GM11168 (cell line): ENCODE results near the gene DCD.

Source experiments
- in situ Hi-C: fragments of 300-500 bp; cut with MboI; formaldehyde crosslinking; loops from one replicate; pipeline ENCODE4 v1.12.0; 2022; ENCODE audit warnings: low sequenced_read_pairs; ENCODE audit not compliant: unreplicated experiment

Gene DCD

DNA sequence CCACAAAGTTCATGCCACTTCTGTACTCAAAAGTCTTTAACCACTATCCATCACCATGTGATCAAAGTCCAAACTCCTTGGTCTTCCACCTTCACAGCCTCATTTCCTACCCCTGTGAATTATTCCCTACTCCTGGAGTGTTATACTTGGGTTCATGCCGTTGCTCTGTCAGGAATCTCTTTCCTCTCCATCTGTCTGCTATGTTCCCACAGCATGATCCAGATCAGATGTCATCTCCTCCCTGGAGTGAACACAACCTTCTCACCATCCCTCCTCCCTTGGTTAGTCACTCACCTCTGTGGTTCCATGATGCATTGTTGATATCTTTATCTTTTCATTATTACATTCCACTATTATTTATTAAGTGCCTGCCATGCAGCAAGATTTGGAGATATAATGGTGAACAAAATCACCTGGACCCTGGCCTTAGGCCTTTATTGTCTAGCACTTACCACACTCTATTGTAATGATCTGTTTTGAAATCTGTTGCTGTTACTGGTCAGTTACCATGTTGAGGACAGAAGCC is 35.9 kb downstream of the DCD start:
- in situ Hi-C loops = no loop called here

DNA sequence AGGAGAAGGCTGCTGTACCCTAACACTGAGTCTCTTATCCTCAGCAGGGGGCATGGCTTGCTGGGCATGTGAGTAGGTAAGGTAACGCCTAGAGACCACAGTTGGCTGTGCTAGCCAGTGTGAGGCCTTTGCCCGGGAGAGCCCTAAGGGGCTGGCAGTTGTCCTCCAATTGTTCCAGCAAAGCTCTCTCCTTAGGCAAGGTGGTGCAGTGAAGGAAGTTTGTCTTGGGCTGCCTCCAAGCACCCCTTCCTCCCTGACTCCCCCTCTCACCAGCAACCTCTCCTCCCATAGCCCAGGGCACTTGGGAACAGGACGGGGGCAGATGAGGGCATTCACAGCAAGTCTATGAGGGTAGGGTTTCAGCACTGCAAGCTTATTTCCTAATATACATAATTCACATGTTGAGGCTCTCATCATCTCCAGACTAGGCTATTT is 36.4 kb downstream of the DCD start:
- in situ Hi-C loops = no loop called here

DNA sequence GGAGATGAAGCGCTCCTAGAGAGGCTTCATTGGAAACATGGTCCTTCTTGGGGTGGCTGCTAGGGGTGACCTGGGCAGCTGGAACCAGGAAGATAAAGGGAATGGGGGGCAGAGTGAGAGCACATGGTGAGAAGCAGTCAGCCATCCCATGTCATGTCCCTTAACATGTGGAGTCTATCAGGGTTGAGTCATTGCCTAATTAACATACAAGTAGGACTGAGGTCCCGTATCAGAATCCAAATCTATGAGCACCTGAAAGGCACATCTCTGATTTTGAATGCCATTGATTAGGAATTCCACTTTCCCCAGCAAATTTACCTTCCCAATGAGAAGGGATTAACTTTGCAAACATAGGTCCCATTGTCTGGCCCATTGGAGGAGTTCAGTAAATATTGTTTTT is 39.4 kb downstream of the DCD start:
- in situ Hi-C loops = no loop called here

DNA sequence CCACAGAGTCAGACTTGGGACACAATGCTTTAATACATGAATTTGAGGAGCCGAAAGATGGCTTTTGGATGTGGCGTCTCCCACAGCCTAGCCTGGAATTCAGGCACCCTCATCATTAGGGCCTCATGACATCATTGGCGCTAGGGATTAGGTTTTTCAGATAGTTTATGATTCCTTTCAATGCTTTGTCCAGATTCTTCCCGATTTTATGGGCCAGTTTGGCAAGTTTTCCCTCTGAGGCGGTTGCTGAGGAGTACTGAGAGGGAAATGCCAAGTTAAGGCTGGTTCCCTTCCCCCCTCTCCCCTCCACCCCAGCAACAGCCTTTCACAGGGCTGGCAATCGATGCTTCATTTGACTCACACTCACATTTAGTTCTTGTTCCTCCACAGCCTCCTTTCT is 40.0 kb downstream of the DCD start:
- in situ Hi-C loops = no loop called here

DNA sequence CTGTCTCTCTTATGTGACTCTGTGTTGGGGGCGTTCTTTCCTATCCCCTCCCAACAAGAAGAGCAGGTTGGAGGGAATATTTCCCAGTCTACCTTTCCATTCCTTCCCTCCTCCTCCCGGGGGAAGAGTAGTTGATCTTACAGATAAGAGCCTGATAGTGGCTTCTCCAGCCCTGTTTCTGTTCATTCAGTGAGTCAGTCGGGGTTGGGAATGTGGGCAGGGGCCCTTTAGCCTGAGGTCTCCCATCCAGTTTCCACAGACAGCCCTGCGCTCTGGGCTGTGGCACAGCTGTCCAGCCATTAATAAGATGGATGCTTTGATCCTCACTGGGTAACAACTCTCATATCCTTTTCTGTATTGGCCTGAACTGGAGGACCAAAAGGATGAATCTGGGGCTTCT is 41.6 kb downstream of the DCD start:
- in situ Hi-C loops = no loop called here

DNA sequence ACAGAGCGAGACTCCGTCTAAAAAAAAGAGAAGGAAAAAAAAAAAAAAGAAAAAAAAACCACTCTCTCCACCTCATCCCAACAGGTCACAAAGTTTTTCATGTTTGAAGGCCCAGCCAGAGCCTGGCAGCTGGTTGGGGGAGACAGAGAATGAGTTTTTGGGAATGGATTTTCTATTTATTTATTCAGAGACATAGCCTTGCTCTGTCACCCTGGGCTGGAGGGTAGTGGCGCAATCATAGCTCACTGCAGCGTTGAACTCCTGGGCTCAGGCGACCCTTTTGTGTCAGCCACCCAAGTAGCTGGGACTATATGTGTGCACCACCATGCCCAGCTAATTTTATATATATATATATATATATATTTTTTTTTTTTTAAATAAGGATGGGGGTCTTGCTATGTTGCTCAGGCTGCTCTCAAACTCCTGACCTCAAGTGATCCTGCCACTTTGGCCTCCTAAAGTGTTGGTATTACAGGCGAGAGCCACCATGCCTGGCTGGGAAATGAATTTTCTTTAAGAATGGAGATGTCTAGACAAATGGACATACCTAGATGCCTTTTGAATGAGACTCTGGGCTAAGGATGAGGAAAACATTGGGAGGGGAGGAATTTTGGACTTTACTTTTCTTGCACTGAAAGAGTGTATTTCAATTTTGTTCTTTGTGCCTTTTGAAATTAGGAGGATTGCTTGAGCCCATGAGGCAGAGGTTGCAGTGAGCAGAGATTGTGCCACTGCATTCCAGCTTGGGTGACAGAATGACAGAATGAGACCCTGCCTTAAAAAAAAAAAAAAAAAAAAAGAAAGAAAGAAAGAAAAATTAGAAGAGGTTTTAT is 42.8 kb downstream of the DCD start:
- in situ Hi-C loops = no loop called here

DNA sequence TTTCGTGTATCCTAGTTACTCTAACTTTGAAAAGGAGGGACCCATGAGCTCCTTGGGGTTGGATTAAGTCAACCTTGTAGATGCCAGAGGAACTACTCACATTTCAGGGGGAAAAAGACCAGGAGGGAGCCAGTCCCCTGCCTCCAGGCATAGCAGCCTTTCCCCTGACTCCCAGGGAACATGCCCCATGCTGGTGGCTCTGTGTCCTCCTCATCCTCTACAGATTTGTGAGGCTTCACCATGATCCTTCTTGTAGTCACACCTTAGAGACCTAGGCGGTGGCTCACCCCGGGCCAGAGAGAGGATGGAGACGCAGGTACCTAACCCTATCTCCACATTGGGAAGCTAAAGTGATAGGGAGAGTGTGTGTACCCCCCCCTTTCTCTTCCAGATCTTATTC is 43.7 kb downstream of the DCD start:
- in situ Hi-C loops = no loop called here

DNA sequence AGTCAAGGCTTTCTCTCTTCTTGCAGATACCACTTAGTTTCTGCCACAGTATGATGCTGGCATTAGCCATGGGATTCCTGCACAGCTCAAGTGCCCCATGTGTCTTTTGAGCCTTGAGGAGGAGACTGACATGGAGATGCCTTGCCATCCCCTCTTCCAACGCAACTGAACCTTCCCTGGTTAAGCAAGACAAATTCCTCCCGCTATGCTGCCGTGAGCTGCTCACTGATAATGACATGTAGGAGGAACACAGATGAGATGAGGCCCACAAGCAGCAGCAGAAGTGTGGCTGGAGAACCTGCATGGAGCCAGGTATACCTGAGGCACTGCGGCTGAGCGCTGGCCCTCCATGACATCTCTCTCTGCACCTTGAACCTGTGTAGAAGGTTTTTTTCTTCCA is 44.3 kb downstream of the DCD start:
- in situ Hi-C loops = no loop called here

DNA sequence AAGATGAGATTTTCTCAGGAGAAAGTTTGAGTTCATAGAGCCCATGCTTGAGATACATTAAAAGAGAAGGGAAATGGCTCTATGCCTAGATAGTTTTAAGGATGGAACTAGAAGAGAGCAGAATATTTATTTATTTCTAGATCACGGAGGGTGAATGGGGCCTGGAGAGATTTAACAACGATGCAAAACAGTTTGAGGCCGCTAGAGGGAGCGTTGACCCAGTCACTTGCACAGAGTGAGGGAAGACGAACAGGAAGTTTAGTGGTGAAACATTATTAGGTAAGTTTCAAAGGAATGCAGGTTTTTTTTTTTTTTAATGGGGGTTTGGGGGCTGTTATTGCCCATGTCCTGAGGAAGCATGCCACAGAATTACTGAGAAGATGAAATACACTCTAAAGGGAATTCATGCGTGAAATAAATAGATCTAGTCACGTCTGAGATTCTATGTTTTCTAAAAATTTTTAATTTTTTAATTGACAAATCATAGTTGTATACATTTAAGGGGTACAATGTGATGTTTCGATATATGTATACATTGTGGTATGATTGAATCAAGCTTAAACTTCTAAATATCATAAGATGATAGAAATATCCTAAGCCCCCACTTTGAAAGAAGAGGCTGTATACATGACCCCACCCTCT is 44.9 kb downstream of the DCD start:
- in situ Hi-C loops = no loop called here

DNA sequence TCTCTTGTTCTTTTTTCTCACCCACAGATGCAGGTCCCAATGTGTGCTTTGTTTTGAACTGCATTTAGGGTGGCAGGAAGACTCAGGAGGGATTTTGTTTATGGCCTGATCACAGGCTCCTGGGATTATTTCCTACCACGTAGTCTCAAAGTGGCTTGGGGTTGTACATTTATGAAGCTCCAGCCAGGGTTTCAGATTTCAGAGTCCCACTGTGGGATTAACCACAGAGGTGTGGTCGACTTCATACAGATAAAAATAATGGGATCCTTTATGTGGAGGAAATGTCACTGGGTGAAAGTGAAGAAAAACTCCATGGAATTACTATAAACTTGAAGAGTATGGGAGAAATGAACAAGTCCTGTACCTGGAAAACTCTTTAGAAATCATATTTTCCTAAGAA is 45.5 kb downstream of the DCD start:
- in situ Hi-C loops = no loop called here

DNA sequence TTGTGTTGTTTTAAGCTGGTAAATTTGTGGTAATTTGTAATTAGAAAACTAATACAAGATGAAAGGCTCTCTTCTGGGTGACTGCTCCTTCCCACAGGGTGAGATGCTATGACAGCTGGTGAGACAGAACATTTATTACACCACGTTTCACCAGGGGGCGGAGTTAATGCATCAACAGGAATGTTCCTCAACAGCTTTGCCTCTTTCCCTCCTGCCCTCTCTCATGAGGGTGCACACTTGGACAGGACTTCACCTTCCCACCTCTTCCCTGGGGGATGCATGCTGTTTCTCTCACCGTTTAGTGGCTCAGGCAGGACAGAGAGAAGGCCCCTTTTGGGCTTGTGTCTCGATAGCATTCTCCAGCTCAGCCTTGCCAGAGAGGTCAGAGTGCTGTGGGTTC is 46.3 kb downstream of the DCD start:
- in situ Hi-C loops = no loop called here

DNA sequence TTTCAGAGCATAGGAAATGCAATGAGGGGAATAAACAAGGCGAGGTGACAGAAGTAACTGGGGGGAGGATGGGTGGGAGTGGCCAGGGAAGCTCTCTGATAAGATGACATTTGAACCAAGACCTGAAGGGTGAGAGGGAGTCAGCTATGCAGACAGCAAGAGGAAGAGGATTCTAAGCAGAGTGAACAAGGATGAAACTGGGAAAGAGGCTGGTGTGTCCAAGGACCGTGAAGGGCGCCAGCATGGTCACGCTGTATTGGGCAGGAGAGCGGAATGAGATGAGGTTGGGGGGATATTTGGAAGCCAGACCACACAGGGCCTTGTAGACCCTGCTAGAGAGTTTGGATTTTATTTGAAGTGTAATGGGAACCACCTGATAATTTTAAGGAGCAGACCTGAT is 49.2 kb downstream of the DCD start:
- in situ Hi-C loops = no loop called here

DNA sequence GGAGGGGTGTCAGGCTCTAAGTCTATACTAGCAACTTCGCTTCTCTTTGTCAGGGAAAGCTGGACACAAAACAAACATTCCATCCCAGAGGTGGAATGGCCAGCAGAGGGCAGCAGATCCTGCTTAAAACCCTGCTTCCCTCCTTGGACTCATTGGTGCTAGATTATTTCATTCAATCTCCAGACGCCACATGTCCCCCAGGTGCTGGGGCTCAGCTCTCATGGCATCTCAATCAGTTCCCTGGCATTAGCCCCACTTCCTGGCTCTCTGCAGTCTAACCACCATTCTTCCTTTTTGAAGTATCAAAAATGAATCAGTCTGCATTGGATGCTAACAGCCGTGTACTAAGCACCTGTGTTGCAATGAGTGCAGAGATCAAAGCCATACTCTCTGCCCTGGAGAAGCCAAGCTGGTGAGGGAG is 51.6 kb downstream of the DCD start:
- in situ Hi-C loops = no loop called here

DNA sequence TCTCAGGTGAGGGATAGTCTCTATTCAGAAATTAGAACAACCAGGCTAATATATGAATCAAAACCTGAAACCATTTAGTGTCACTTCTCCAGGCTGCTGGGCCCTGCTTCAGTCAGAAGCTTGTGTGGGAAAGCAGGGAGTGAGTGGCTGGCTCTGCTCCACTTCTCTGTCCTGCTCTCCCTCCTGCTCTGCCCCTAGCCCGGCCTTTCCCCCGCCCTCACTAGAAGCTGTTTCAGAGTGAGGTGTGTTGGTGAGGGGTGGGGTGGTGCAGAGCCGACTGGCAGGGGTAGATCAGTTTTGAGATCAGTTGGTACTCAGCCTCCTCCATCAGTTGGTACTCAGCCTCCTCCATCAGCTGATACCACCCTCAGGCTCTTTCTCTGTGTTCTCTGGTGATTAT is 52.7 kb downstream of the DCD start:
- in situ Hi-C loops = no loop called here
